Measurements from ENCODE around the gene VSIR.

- TF ChIP-seq POLR2A (IDR thresholded peaks at IDR 0.05; ENCODE audit: low read depth, low read length) (no peak), POLR2AphosphoS5 (IDR thresholded peaks at IDR 0.05; ENCODE audit: low read depth, low read length) (no peak), TAF1 (IDR thresholded peaks at IDR 0.05; ENCODE audit: low read depth, low read length) (no peak), SPI1 (IDR thresholded peaks at IDR 0.05; ENCODE audit: low read depth, low read length) (no peak), PAX5 (IDR thresholded peaks at IDR 0.05; ENCODE audit: insufficient read depth, low read length, severe bottlenecking) (no peak), POU2F2 (IDR thresholded peaks at IDR 0.05; ENCODE audit: low read depth, low read length) (no peak)
These were observed 9.7 kb upstream of the VSIR start for GRCh38 chr10:71782917-71783490.
